Dendritic cell treated with granulocyte-macrophage colony-stimulating factor and Interleukin-4, amounts not matched to agents 40 ng/mL and 50 ng/mL, for 4 days (primary cell): ENCODE measurements around the gene BRME1.

Source experiments
- H3K27ac Mint-ChIP-seq: one replicate; pipeline ENCODE4 v1.8.0; 2022; ENCODE audit warnings: mild to moderate bottlenecking, mixed read lengths
- H3K27me3 Mint-ChIP-seq: one replicate; pipeline ENCODE4 v1.8.0; 2022; ENCODE audit warnings: mild to moderate bottlenecking, mixed read lengths
- H3K36me3 Mint-ChIP-seq: one replicate; pipeline ENCODE4 v1.8.0; 2022; ENCODE audit warnings: low read depth, mixed read lengths
- H3K4me1 Mint-ChIP-seq: one replicate; pipeline ENCODE4 v1.8.0; 2022; ENCODE audit warnings: low read depth, mixed read lengths
- H3K4me3 Mint-ChIP-seq: one replicate; pipeline ENCODE4 v1.8.0; 2022; ENCODE audit warnings: mild to moderate bottlenecking, moderate library complexity, mixed read lengths
- H3K9me3 Mint-ChIP-seq: one replicate; pipeline ENCODE4 v1.8.0; 2022; ENCODE audit warnings: mixed read lengths
- intact Hi-C: fragments of 100-400 bp; cut with micrococcal nuclease; formaldehyde crosslinking; loops from one replicate; pipeline ENCODE4 v1.15.0; 2022

Gene BRME1

GRCh38 chr19:13848340-13848677 lies 57.6 kb downstream of the BRME1 start:
- Mint-ChIP-seq H3K36me3 (no peaks in the 10 kb centered on the region), H3K27ac (peak overlapping the region; percentile 100), H3K27me3 (no peaks in the 10 kb centered on the region), H3K9me3 (no peaks in the 10 kb centered on the region), H3K4me1 (peaks cover 67% of the 10 kb centered on the region), H3K4me3 (no peak overlapping the region)
- intact Hi-C loops, result no loop called here

- intact Hi-C loops, result loop anchor here (2.0 kb wide), 1 partner anchor 13 kb away; no protein-coding TSS in a partner anchor
- peaks cover 67% of the 10 kb centered on the region for H3K4me1 Mint-ChIP-seq
- peak overlapping the region; percentile 100 for H3K27ac Mint-ChIP-seq
- peaks cover 6% of the 10 kb centered on the region for H3K36me3 Mint-ChIP-seq
- no peaks in the 10 kb centered on the region for H3K27me3 Mint-ChIP-seq
- H3K9me3 Mint-ChIP-seq, result no peaks in the 10 kb centered on the region
- peak overlapping the region; percentile 72 for H3K4me3 Mint-ChIP-seq
These were observed 58.2 kb downstream of the BRME1 start for GRCh38 chr19:13847407-13848339.

- Mint-ChIP-seq H3K4me1 (peaks cover 67% of the 10 kb centered on the region), H3K27me3 (no peaks in the 10 kb centered on the region), H3K9me3 (no peaks in the 10 kb centered on the region), H3K4me3 (peak overlapping the region; percentile 72), H3K36me3 (peaks cover 14% of the 10 kb centered on the region), H3K27ac (peak overlapping the region; percentile 100)
- intact Hi-C loops, result loop anchor here (2.0 kb wide), 1 partner anchor 14 kb away; no protein-coding TSS in a partner anchor
These were observed 59.1 kb downstream of the BRME1 start for GRCh38 chr19:13846557-13847406.

DNA sequence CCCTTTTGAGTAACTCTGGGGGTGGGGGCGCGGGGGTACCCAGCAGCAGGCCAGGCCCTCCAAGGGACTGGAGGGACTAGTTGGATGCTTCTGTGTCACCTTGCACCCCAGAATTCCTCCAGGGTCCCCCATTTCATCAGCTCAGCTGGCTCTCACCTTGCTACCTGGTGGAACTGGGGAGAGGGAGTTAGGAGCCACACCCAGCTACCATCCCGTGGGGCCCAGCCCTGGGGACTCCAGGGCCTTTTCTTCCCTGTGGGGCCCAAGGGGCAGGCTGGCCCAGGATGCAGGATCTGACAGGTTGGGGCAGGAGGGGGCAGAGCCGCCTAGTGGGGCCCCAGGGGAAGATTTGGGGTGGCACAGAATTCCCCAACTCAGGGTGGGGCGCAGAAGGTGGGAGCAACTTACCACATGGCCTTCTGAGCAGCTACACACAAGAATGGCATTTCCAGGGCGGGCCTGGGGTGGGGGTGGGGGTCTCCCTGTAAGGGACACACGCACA lies 61.7 kb downstream of the BRME1 start:
- Mint-ChIP-seq H3K27ac (peak overlapping the region; percentile 100), H3K9me3 (no peaks in the 10 kb centered on the region), H3K4me1 (peaks cover 55% of the 10 kb centered on the region), H3K36me3 (peaks cover 40% of the 10 kb centered on the region), H3K27me3 (no peaks in the 10 kb centered on the region), H3K4me3 (no peak overlapping the region)
- intact Hi-C loops, result no loop called here

GRCh38 chr19:13843104-13843921 lies 62.6 kb downstream of the BRME1 start:
- no peaks in the 10 kb centered on the region for H3K27me3 Mint-ChIP-seq
- H3K27ac Mint-ChIP-seq, result peak overlapping the region; percentile 100
- no peaks in the 10 kb centered on the region for H3K9me3 Mint-ChIP-seq
- peak overlapping the region; percentile 97 for H3K4me3 Mint-ChIP-seq
- H3K4me1 Mint-ChIP-seq, result peaks cover 57% of the 10 kb centered on the region
- H3K36me3 Mint-ChIP-seq, result peaks cover 48% of the 10 kb centered on the region
- intact Hi-C loops, result no loop called here

- no peaks in the 10 kb centered on the region for H3K27me3 Mint-ChIP-seq
- peaks cover 54% of the 10 kb centered on the region for H3K36me3 Mint-ChIP-seq
- peak overlapping the region; percentile 97 for H3K4me3 Mint-ChIP-seq
- H3K4me1 Mint-ChIP-seq, result peaks cover 62% of the 10 kb centered on the region
- no peaks in the 10 kb centered on the region for H3K9me3 Mint-ChIP-seq
- intact Hi-C loops, result no loop called here
- H3K27ac Mint-ChIP-seq, result peak overlapping the region; percentile 100
These were observed 63.4 kb downstream of the BRME1 start for GRCh38 chr19:13842291-13843103.

- peak overlapping the region; percentile 100 for H3K27ac Mint-ChIP-seq
- intact Hi-C loops, result no loop called here
- peaks cover 58% of the 10 kb centered on the region for H3K36me3 Mint-ChIP-seq
- H3K27me3 Mint-ChIP-seq, result no peaks in the 10 kb centered on the region
- peak overlapping the region; percentile 97 for H3K4me3 Mint-ChIP-seq
- no peaks in the 10 kb centered on the region for H3K9me3 Mint-ChIP-seq
- H3K4me1 Mint-ChIP-seq, result peaks cover 64% of the 10 kb centered on the region
These were observed 64.0 kb downstream of the BRME1 start for GRCh38 chr19:13841962-13842290.

- no peaks in the 10 kb centered on the region for H3K9me3 Mint-ChIP-seq
- intact Hi-C loops, result no loop called here
- peaks cover 64% of the 10 kb centered on the region for H3K4me1 Mint-ChIP-seq
- no peaks in the 10 kb centered on the region for H3K27me3 Mint-ChIP-seq
- peaks cover 64% of the 10 kb centered on the region for H3K36me3 Mint-ChIP-seq
- H3K27ac Mint-ChIP-seq, result peak overlapping the region; percentile 100
- H3K4me3 Mint-ChIP-seq, result peak overlapping the region; percentile 97
These were observed 64.6 kb downstream of the BRME1 start for GRCh38 chr19:13841086-13841961.

DNA sequence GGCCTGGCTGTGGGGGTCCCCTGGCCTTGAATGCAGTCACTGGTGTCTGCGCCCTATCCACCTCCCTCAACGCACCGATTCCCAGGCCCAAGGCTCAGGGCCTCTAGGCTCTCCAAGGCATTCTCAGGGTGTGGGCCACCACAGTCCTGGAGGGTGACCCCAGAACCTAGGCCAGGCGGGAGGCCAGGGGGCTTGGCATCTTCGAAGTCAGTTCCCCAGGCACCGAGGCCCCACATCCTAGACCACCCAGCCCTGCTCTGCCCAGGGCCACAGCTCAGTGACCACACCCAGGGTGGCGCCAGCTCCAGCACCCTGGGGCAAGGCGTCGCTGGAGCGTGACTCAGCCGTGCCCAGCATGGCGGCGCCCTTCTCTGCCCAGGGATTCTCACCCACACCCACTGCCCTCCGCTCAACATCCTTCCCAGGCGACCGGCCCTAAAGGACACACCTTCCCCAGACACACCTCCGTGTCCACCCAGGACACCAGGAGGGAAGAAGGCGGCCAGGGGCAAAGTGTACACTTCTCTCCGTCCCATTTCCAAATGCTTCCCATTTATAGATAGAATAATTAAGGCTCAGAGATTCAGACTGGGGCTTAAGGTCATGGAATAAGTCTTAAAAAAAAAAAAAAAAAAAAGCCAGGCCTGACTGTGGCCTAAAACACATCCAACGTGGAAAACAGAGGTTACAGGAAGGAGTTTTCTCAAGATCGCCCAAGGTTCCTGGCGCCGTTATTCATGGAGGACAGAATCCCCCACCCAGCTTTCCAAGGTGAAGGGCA lies 65.4 kb downstream of the BRME1 start:
- H3K27me3 Mint-ChIP-seq, result no peaks in the 10 kb centered on the region
- intact Hi-C loops, result no loop called here
- peak overlapping the region; percentile 100 for H3K27ac Mint-ChIP-seq
- no peaks in the 10 kb centered on the region for H3K9me3 Mint-ChIP-seq
- peak overlapping the region; percentile 97 for H3K4me3 Mint-ChIP-seq
- peaks cover 73% of the 10 kb centered on the region for H3K36me3 Mint-ChIP-seq
- H3K4me1 Mint-ChIP-seq, result peaks cover 64% of the 10 kb centered on the region

- H3K36me3 Mint-ChIP-seq, result peaks cover 78% of the 10 kb centered on the region
- peaks cover 59% of the 10 kb centered on the region for H3K4me1 Mint-ChIP-seq
These were observed 66.0 kb downstream of the BRME1 start for GRCh38 chr19:13839938-13840304.

GRCh38 chr19:13839130-13839937 lies 66.6 kb downstream of the BRME1 start:
- Mint-ChIP-seq H3K27me3 (no peaks in the 10 kb centered on the region), H3K27ac (peak overlapping the region; percentile 100), H3K4me1 (peaks cover 57% of the 10 kb centered on the region), H3K36me3 (peaks cover 84% of the 10 kb centered on the region), H3K4me3 (peak overlapping the region; percentile 97), H3K9me3 (no peaks in the 10 kb centered on the region)
- intact Hi-C loops, result loop anchor here (5.0 kb wide), 1 partner anchor 42 kb away; the partner anchor contains the start of gene ZSWIM4

More at GRCh38 chr19:13839938-13840304, 66.0 kb downstream of the BRME1 start:
- no peaks in the 10 kb centered on the region for H3K27me3 Mint-ChIP-seq
- intact Hi-C loops, result loop anchor here (5.0 kb wide), 1 partner anchor 43 kb away; the partner anchor contains the start of gene ZSWIM4
- H3K9me3 Mint-ChIP-seq, result no peaks in the 10 kb centered on the region
- peak overlapping the region; percentile 100 for H3K27ac Mint-ChIP-seq
- peak overlapping the region; percentile 97 for H3K4me3 Mint-ChIP-seq
